ENCODE measurements around the gene ZNF670. TPM values are rescaled to one million over a fixed set of nuclear protein-coding genes. Genes with fewer than 3 reads are reported as not detected.

Gene ZNF670
- total RNA-seq, 4 donors from 2014 or later: 5.0 to 9.5 (median 7.4) TPM

- Histone ChIP-seq H3K27ac (no peak overlapping the region), H3K36me3 (no peaks in the 10 kb centered on the region), H3K4me1 (no peaks in the 10 kb centered on the region), H3K27me3 (no peaks in the 10 kb centered on the region), H3K9me3 (no peaks in the 10 kb centered on the region), H3K4me3 (no peak overlapping the region)
- intact Hi-C loops (cut with DNase I; ENCODE audit: low total_unique reads): no loop called here
- no peak for DNase-seq
- TF ChIP-seq POLR2A (IDR thresholded peaks at IDR 0.05) (no peak), CTCF (IDR thresholded peaks at IDR 0.05) (no peak)
Measured at GRCh38 chr1:247089616-247090375, 11.2 kb upstream of the ZNF670 start.

- no peak for DNase-seq
- Histone ChIP-seq H3K27ac (no peak overlapping the region), H3K27me3 (no peaks in the 10 kb centered on the region), H3K36me3 (no peaks in the 10 kb centered on the region), H3K4me1 (no peaks in the 10 kb centered on the region), H3K4me3 (no peak overlapping the region), H3K9me3 (no peaks in the 10 kb centered on the region)
- intact Hi-C loops (cut with DNase I; ENCODE audit: low total_unique reads): no loop called here
- TF ChIP-seq POLR2A (IDR thresholded peaks at IDR 0.05) (no peak), CTCF (IDR thresholded peaks at IDR 0.05) (no peak)
Measured at GRCh38 chr1:247088967-247089366, 10.4 kb upstream of the ZNF670 start.

- no peak for TF ChIP-seq POLR2A (IDR thresholded peaks at IDR 0.05)
- TF ChIP-seq CTCF (IDR thresholded peaks at IDR 0.05): no peak
- no peaks in the 10 kb centered on the region for H3K9me3 ChIP-seq
- no peaks in the 10 kb centered on the region for H3K4me1 ChIP-seq
- no peaks in the 10 kb centered on the region for H3K36me3 ChIP-seq
- no peak overlapping the region for H3K27ac ChIP-seq
- no peaks in the 10 kb centered on the region for H3K27me3 ChIP-seq
- intact Hi-C loops (cut with DNase I; ENCODE audit: low total_unique reads): no loop called here
- DNase-seq: no peak
- H3K4me3 ChIP-seq: no peak overlapping the region
Measured at GRCh38 chr1:247087256-247087655, 8.6 kb upstream of the ZNF670 start.

- Histone ChIP-seq H3K4me3 (no peak overlapping the region), H3K27ac (no peak overlapping the region), H3K4me1 (no peaks in the 10 kb centered on the region), H3K36me3 (no peaks in the 10 kb centered on the region), H3K9me3 (no peaks in the 10 kb centered on the region), H3K27me3 (no peaks in the 10 kb centered on the region)
- no peak for DNase-seq
- intact Hi-C loops (cut with DNase I; ENCODE audit: low total_unique reads): no loop called here
- no peak for TF ChIP-seq CTCF (IDR thresholded peaks at IDR 0.05)
- no peak for TF ChIP-seq POLR2A (IDR thresholded peaks at IDR 0.05)
Measured at GRCh38 chr1:247085310-247085709, 6.7 kb upstream of the ZNF670 start.

- no peak for TF ChIP-seq CTCF (IDR thresholded peaks at IDR 0.05)
- intact Hi-C loops (cut with DNase I; ENCODE audit: low total_unique reads): no loop called here
- H3K9me3 ChIP-seq: no peaks in the 10 kb centered on the region
Measured at GRCh38 chr1:247084771-247085170, 6.2 kb upstream of the ZNF670 start.

More at GRCh38 chr1:247084771-247085170, 6.2 kb upstream of the ZNF670 start:
- H3K4me3 ChIP-seq: no peak overlapping the region
- H3K36me3 ChIP-seq: no peaks in the 10 kb centered on the region
- DNase-seq: no peak
- H3K27me3 ChIP-seq: no peaks in the 10 kb centered on the region
- H3K27ac ChIP-seq: no peak overlapping the region
- H3K4me1 ChIP-seq: no peaks in the 10 kb centered on the region

Data from uterus (tissue), 4 donors.